BE2C (cell line): Measurements from ENCODE around the gene NFATC1.

ENCODE experiments used
- DNase-seq: peaks from one replicate; pipeline ENCODE4 v3.0.0-alpha.2; 2020
- H3K27me3 ChIP-seq: fragments of 250-450 bp; sonication (Bioruptor Pico); 2 replicates; pipeline ENCODE4 v1.5.1; 2020; ENCODE audit warnings: mild to moderate bottlenecking
- H3K36me3 ChIP-seq: fragments of 250-450 bp; sonication (Bioruptor Pico); 2 replicates; pipeline ENCODE4 v1.5.1; 2020; ENCODE audit warnings: mild to moderate bottlenecking
- H3K4me1 ChIP-seq: fragments of 250-450 bp; sonication (Bioruptor Pico); 2 replicates; pipeline ENCODE4 v1.5.1; 2020
- H3K4me3 ChIP-seq: 2 replicates; pipeline ENCODE4 v1.5.1; 2011; ENCODE audit warnings: low read depth, low read length
- H3K9me3 ChIP-seq: fragments of 250-450 bp; sonication (Bioruptor Pico); 2 replicates; pipeline ENCODE4 v1.5.1; 2020
- CTCF ChIP-seq: IDR thresholded peaks from 2 replicates; pipeline ENCODE4 v1.5.1; 2012; ENCODE audit warnings: mild to moderate bottlenecking, low read depth, low read length

The NFATC1 gene

GRCh38 chr18:79558196-79558932 lies 162.6 kb downstream of the NFATC1 start:
- no peaks in the 10 kb centered on the region for H3K9me3 ChIP-seq
- H3K4me1 ChIP-seq = no peaks in the 10 kb centered on the region
- no peak for DNase-seq
- no peak for TF ChIP-seq CTCF
- no peaks in the 10 kb centered on the region for H3K27me3 ChIP-seq
- no peaks in the 10 kb centered on the region for H3K36me3 ChIP-seq
- no peak overlapping the region for H3K4me3 ChIP-seq

- H3K4me1 ChIP-seq = no peaks in the 10 kb centered on the region
- no peaks in the 10 kb centered on the region for H3K36me3 ChIP-seq
- H3K4me3 ChIP-seq = no peak overlapping the region
- H3K9me3 ChIP-seq = no peaks in the 10 kb centered on the region
- TF ChIP-seq CTCF = no peak
- no peak for DNase-seq
- H3K27me3 ChIP-seq = no peaks in the 10 kb centered on the region
These were observed 163.2 kb downstream of the NFATC1 start for GRCh38 chr18:79558933-79559416.

- no peak for TF ChIP-seq CTCF
- DNase-seq = no peak
These were observed 163.7 kb downstream of the NFATC1 start for GRCh38 chr18:79559436-79559835.

GRCh38 chr18:79560042-79560860 lies 164.5 kb downstream of the NFATC1 start:
- H3K4me1 ChIP-seq = no peaks in the 10 kb centered on the region
- DNase-seq = no peak
- no peak overlapping the region for H3K4me3 ChIP-seq
- no peaks in the 10 kb centered on the region for H3K27me3 ChIP-seq
- TF ChIP-seq CTCF = no peak
- H3K9me3 ChIP-seq = no peaks in the 10 kb centered on the region
- H3K36me3 ChIP-seq = no peaks in the 10 kb centered on the region

More at GRCh38 chr18:79559436-79559835, 163.7 kb downstream of the NFATC1 start:
- Histone ChIP-seq H3K4me1 (no peaks in the 10 kb centered on the region), H3K9me3 (no peaks in the 10 kb centered on the region), H3K36me3 (no peaks in the 10 kb centered on the region), H3K27me3 (no peaks in the 10 kb centered on the region), H3K4me3 (no peak overlapping the region)

- H3K4me1 ChIP-seq = no peaks in the 10 kb centered on the region
These were observed 165.1 kb downstream of the NFATC1 start for GRCh38 chr18:79560861-79561210.

More at GRCh38 chr18:79560861-79561210, 165.1 kb downstream of the NFATC1 start:
- Histone ChIP-seq H3K9me3 (no peaks in the 10 kb centered on the region), H3K4me3 (no peak overlapping the region), H3K36me3 (no peaks in the 10 kb centered on the region), H3K27me3 (no peaks in the 10 kb centered on the region)
- DNase-seq = no peak
- TF ChIP-seq CTCF = no peak
